HepG2 (cell line): ENCODE data around the gene CCSER2. TPM values are rescaled to one million over a fixed set of nuclear protein-coding genes. Genes with fewer than 3 reads are reported as not detected.

Experiments used
- RBAK ChIP-seq: sonication (generic); formaldehyde crosslinking; IDR thresholded peaks from 2 replicates; pipeline ENCODE4 v1.5.1; 2020; ENCODE audit warnings: mild to moderate bottlenecking, missing genetic modification reagents
- polyA plus RNA-seq, 8 experiments: library from polyadenylated mRNA; depleted of rRNA in 3 of 8; stranded (reverse) in 7 of 8; unstranded in 1 of 8; fragments of >200 nt; fragmentation: Illumina TruSeq in 4 of 8; extraction: Trizol in 4 of 8; gene quantifications; 2 replicates each; pipeline versions ENCODE4 v1.2.1 to v1.2.3, GENCODE V29; 2011 to 2016; ENCODE audit warnings: low read depth in 4 of 8, missing spikeins in 1 of 8, mixed read lengths in 1 of 8; ENCODE audit not compliant: insufficient read depth in 1 of 8
- total RNA-seq, 5 experiments: library from RNA; depleted of rRNA; stranded (reverse); fragments of >200 nt; fragmentation: Illumina TruSeq; extraction: Trizol; gene quantifications; 2 replicates each; pipeline ENCODE4 v1.2.3, GENCODE V29; 2016; ENCODE audit warnings: low read depth in 1 of 5

CCSER2 gene
- total and polyA plus RNA-seq, 2 of the 13 experiments (the other 11 are each of a cell fraction or from before 2014, with no cell fraction given), result 13.3 to 17.2 TPM

- TF ChIP-seq RBAK, result no peak
These were observed 238.7 kb downstream of the CCSER2 start (continued) for GRCh38 chr10:84567133-84567532.

Other genes starting within 250 kb of the CCSER2 start
- gene GHITM, start 189.1 kb upstream of the CCSER2 start, total RNA-seq (2016; rRNA removed; fragmentation: Illumina TruSeq; extraction: Trizol), result 212 and 345 TPM in 2 replicates
- gene GHITM, start 189.1 kb upstream of the CCSER2 start, polyA plus RNA-seq (2011; rRNA removed), result 145 and 163 TPM in 2 replicates
- not detected in 2 replicates for gene GPR15LG, start 154.8 kb upstream of the CCSER2 start, total RNA-seq (2016; rRNA removed; fragmentation: Illumina TruSeq; extraction: Trizol)
- gene GPR15LG, start 154.8 kb upstream of the CCSER2 start, polyA plus RNA-seq (2011; rRNA removed), result not detected in 2 replicates
- 0.04 TPM in 1 of 2 replicates, not detected in the other for gene CDHR1, start 134.1 kb upstream of the CCSER2 start, total RNA-seq (2016; rRNA removed; fragmentation: Illumina TruSeq; extraction: Trizol)
- 0.01 and 0.09 TPM in 2 replicates for gene CDHR1, start 134.1 kb upstream of the CCSER2 start, polyA plus RNA-seq (2011; rRNA removed)
- gene LRIT2, start 103.0 kb upstream of the CCSER2 start, total RNA-seq (2016; rRNA removed; fragmentation: Illumina TruSeq; extraction: Trizol), result not detected in 2 replicates
- not detected in 2 replicates for gene LRIT2, start 103.0 kb upstream of the CCSER2 start, polyA plus RNA-seq (2011; rRNA removed)
- gene LRIT1, start 87.0 kb upstream of the CCSER2 start, total RNA-seq (2016; rRNA removed; fragmentation: Illumina TruSeq; extraction: Trizol), result not detected in 2 replicates
- not detected in 2 replicates for gene LRIT1, start 87.0 kb upstream of the CCSER2 start, polyA plus RNA-seq (2011; rRNA removed)
- gene RGR, start 83.5 kb upstream of the CCSER2 start, total RNA-seq (2016; rRNA removed; fragmentation: Illumina TruSeq; extraction: Trizol), result 0.24 and 0.71 TPM in 2 replicates
- gene RGR, start 83.5 kb upstream of the CCSER2 start, polyA plus RNA-seq (2011; rRNA removed), result 0.68 and 0.69 TPM in 2 replicates